Jurkat, Clone E6-1 (cell line): ENCODE measurements around the gene KCTD16.

ENCODE experiments used
- DNase-seq: peaks from one replicate; pipeline ENCODE4 v3.0.0-alpha.2; 2011; ENCODE audit warnings: low read depth, low spot score
- H3K4me3 ChIP-seq: 2 replicates; pipeline ENCODE4 v1.5.1; 2011; ENCODE audit warnings: mild to moderate bottlenecking, low read length, control low read depth, moderate library complexity

Gene KCTD16

GRCh38 chr5:144368556-144368955 lies 197.9 kb downstream of the KCTD16 start:
- no peak overlapping the region for H3K4me3 ChIP-seq
- DNase-seq: no peak

- no peak for DNase-seq
- H3K4me3 ChIP-seq: no peak overlapping the region
These were observed 198.3 kb downstream of the KCTD16 start for GRCh38 chr5:144369006-144369405.

- H3K4me3 ChIP-seq: no peak overlapping the region
- DNase-seq: no peak
These were observed 199.6 kb downstream of the KCTD16 start for GRCh38 chr5:144370273-144370672.

- no peak overlapping the region for H3K4me3 ChIP-seq
- no peak for DNase-seq
These were observed 204.0 kb downstream of the KCTD16 start for GRCh38 chr5:144374637-144375036.

GRCh38 chr5:144377207-144377606 lies 206.5 kb downstream of the KCTD16 start:
- H3K4me3 ChIP-seq: no peak overlapping the region
- no peak for DNase-seq

GRCh38 chr5:144378681-144379080 lies 208.0 kb downstream of the KCTD16 start:
- H3K4me3 ChIP-seq: no peak overlapping the region
- DNase-seq: no peak

- no peak overlapping the region for H3K4me3 ChIP-seq
- no peak for DNase-seq
These were observed 214.9 kb downstream of the KCTD16 start for GRCh38 chr5:144385597-144385996.

- no peak for DNase-seq
- no peak overlapping the region for H3K4me3 ChIP-seq
These were observed 215.6 kb downstream of the KCTD16 start for GRCh38 chr5:144386315-144386714.

GRCh38 chr5:144390133-144390532 lies 219.5 kb downstream of the KCTD16 start:
- no peak for DNase-seq
- no peak overlapping the region for H3K4me3 ChIP-seq

GRCh38 chr5:144391044-144391443 lies 220.4 kb downstream of the KCTD16 start:
- DNase-seq: no peak
- H3K4me3 ChIP-seq: no peak overlapping the region

- no peak overlapping the region for H3K4me3 ChIP-seq
- DNase-seq: no peak
These were observed 223.2 kb downstream of the KCTD16 start for GRCh38 chr5:144393641-144394435.

GRCh38 chr5:144395704-144396103 lies 225.0 kb downstream of the KCTD16 start:
- no peak overlapping the region for H3K4me3 ChIP-seq
- no peak for DNase-seq

- DNase-seq: no peak
- H3K4me3 ChIP-seq: no peak overlapping the region
These were observed 232.4 kb downstream of the KCTD16 start for GRCh38 chr5:144403058-144403457.

- H3K4me3 ChIP-seq: no peak overlapping the region
- no peak for DNase-seq
These were observed 233.2 kb downstream of the KCTD16 start for GRCh38 chr5:144403817-144404420.

GRCh38 chr5:144404672-144405071 lies 234.0 kb downstream of the KCTD16 start:
- H3K4me3 ChIP-seq: no peak overlapping the region
- DNase-seq: no peak

- no peak for DNase-seq
- no peak overlapping the region for H3K4me3 ChIP-seq
These were observed 235.3 kb downstream of the KCTD16 start for GRCh38 chr5:144405991-144406390.

- H3K4me3 ChIP-seq: no peak overlapping the region
- DNase-seq: no peak
These were observed 235.8 kb downstream of the KCTD16 start for GRCh38 chr5:144406442-144406841.

GRCh38 chr5:144414202-144415029 lies 243.7 kb downstream of the KCTD16 start:
- no peak for DNase-seq
- H3K4me3 ChIP-seq: no peak overlapping the region

GRCh38 chr5:144416196-144416595 lies 245.5 kb downstream of the KCTD16 start:
- no peak for DNase-seq
- no peak overlapping the region for H3K4me3 ChIP-seq

- DNase-seq: no peak
- H3K4me3 ChIP-seq: no peak overlapping the region
These were observed 248.0 kb downstream of the KCTD16 start for GRCh38 chr5:144418719-144419118.
